GM23338 (cell line): ENCODE measurements around the gene PKP3. TPM values are rescaled to one million over a fixed set of nuclear protein-coding genes. Genes with fewer than 3 reads are reported as not detected.
A peak's percentile ranks its signal among the peaks of the same experiment; 100 is the strongest.

Experiments used
- ATAC-seq: fragments of 200-7000 bp; cut with Tn5 transposase; 3 replicates; pipeline ENCODE4 v1.9.1; 2020
- DNase-seq: peaks from one replicate; pipeline ENCODE4 v3.0.0-alpha.2; 2015; ENCODE audit warnings: low spot score
- H2AFZ ChIP-seq: fragments of 200-600 bp; sonication (generic); 2 replicates; pipeline ENCODE4 v1.8.0; 2016; ENCODE audit warnings: antibody characterized with exemption, mild to moderate bottlenecking, moderate library complexity
- H3F3A ChIP-seq: fragments of 200-600 bp; sonication (generic); replicated peaks from 2 replicates; pipeline ENCODE4 v1.8.0; 2017; ENCODE audit warnings: antibody characterized with exemption, mixed run types, low read depth
- H3K27ac ChIP-seq: fragments of 200-600 bp; sonication (generic); 2 replicates; pipeline ENCODE4 v1.6.1; 2016; ENCODE audit warnings: low read depth
- H3K27me3 ChIP-seq: fragments of 200-600 bp; sonication (generic); 2 replicates; pipeline ENCODE4 v1.8.0; 2016; ENCODE audit warnings: mild to moderate bottlenecking, mixed run types, moderate library complexity; ENCODE audit not compliant: insufficient read depth
- H3K36me3 ChIP-seq: fragments of 200-600 bp; sonication (generic); 2 replicates; pipeline ENCODE4 v1.8.0; 2016; ENCODE audit warnings: mild to moderate bottlenecking; ENCODE audit not compliant: insufficient read depth
- H3K4me1 ChIP-seq: fragments of 200-600 bp; sonication (generic); 2 replicates; pipeline ENCODE4 v1.8.0; 2016; ENCODE audit warnings: mild to moderate bottlenecking, moderate library complexity; ENCODE audit not compliant: insufficient read depth
- H3K4me2 ChIP-seq: fragments of 200-600 bp; sonication (generic); 2 replicates; pipeline ENCODE4 v1.7.1; 2017; ENCODE audit warnings: mixed run types
- H3K4me3 ChIP-seq: fragments of 200-600 bp; sonication (generic); 2 replicates; pipeline ENCODE4 v1.6.1; 2016; ENCODE audit warnings: mixed run types
- H3K79me2 ChIP-seq: fragments of 200-600 bp; sonication (generic); replicated peaks from 2 replicates; pipeline ENCODE4 v1.8.0; 2017; ENCODE audit warnings: mild to moderate bottlenecking; ENCODE audit not compliant: insufficient read depth
- H3K9me2 ChIP-seq: fragments of 200-600 bp; sonication (generic); 2 replicates; pipeline ENCODE4 v1.8.0; 2017; ENCODE audit not compliant: insufficient read depth
- H4K20me1 ChIP-seq: fragments of 200-600 bp; sonication (generic); replicated peaks from 2 replicates; pipeline ENCODE4 v1.8.0; 2017; ENCODE audit warnings: mild to moderate bottlenecking; ENCODE audit not compliant: insufficient read depth
- H3K27ac Mint-ChIP-seq: 2 replicates; pipeline ENCODE4 v1.8.0; 2020; ENCODE audit warnings: inconsistent platforms, mild to moderate bottlenecking, moderate library complexity, mixed read lengths
- H3K27me3 Mint-ChIP-seq: 3 replicates; pipeline ENCODE4 v1.8.0; 2022; ENCODE audit warnings: low read depth, mild to moderate bottlenecking, moderate library complexity, mixed read lengths, inconsistent platforms; ENCODE audit not compliant: insufficient read depth, poor library complexity
- H3K36me3 Mint-ChIP-seq: 3 replicates; pipeline ENCODE4 v1.8.0; 2021; ENCODE audit warnings: low read depth, mild to moderate bottlenecking, inconsistent platforms, moderate library complexity, mixed read lengths
- H3K4me1 Mint-ChIP-seq: 3 replicates; pipeline ENCODE4 v1.8.0; 2020; ENCODE audit warnings: mild to moderate bottlenecking, inconsistent platforms, mixed read lengths
- H3K4me3 Mint-ChIP-seq: 3 replicates; pipeline ENCODE4 v1.8.0; 2021; ENCODE audit warnings: moderate library complexity, mild to moderate bottlenecking, inconsistent platforms, mixed read lengths
- H3K9me3 Mint-ChIP-seq: 3 replicates; pipeline ENCODE4 v1.8.0; 2020; ENCODE audit warnings: moderate library complexity, mild to moderate bottlenecking, inconsistent platforms, mixed read lengths
- CREB1 ChIP-seq: fragments of 250-450 bp; sonication (Bioruptor Pico); IDR thresholded peaks from 2 replicates; pipeline ENCODE4 v1.5.0; 2020; ENCODE audit warnings: low read depth, mild to moderate bottlenecking, moderate library complexity
- EZH2 ChIP-seq: fragments of 200-600 bp; sonication (generic); IDR thresholded peaks from one replicate; pipeline ENCODE4 v1.8.0; 2017; ENCODE audit warnings: antibody characterized with exemption, mild to moderate bottlenecking, low read depth; ENCODE audit not compliant: unreplicated experiment
- POLR2AphosphoS5 ChIP-seq: IDR thresholded peaks from 2 replicates; pipeline ENCODE4 v1.6.1; 2016; ENCODE audit warnings: antibody characterized with exemption, low read depth
- ZNF462 ChIP-seq: fragments of 250-450 bp; sonication (Bioruptor Pico); IDR thresholded peaks from 2 replicates; pipeline ENCODE4 v1.5.0; 2020; ENCODE audit warnings: mild to moderate bottlenecking, moderate library complexity
- polyA plus RNA-seq: library from polyadenylated mRNA; unstranded; fragments of >200 nt; fragmentation: Nextera tagmentation; extraction: Ambion mirVana; gene quantifications from 2 replicates; pipeline ENCODE4 v1.2.1, GENCODE V29; 2016
- total RNA-seq: library from RNA; depleted of rRNA; stranded (reverse); fragments of >200 nt; shearing (Covaris generic); gene quantifications from 2 replicates; pipeline ENCODE4 v1.2.3, GENCODE V29; 2014
- TF ChIP-seq, protein P1 (sequence below), 2 experiments: fragments of 200-600 bp in 1 of 2; sonication (generic) in 1 of 2; conservative IDR thresholded peaks; 2 replicates each; pipeline versions ENCODE4 v1.5.1 to v1.6.1; 2016 to 2017; ENCODE audit warnings: antibody characterized with exemption in 2 of 2, low read depth in 2 of 2, mild to moderate bottlenecking in 2 of 2, moderate library complexity in 1 of 2

The PKP3 gene
- total and polyA plus RNA-seq, 2 experiments from 2014 or later: 7.2 to 23.0 TPM

DNA sequence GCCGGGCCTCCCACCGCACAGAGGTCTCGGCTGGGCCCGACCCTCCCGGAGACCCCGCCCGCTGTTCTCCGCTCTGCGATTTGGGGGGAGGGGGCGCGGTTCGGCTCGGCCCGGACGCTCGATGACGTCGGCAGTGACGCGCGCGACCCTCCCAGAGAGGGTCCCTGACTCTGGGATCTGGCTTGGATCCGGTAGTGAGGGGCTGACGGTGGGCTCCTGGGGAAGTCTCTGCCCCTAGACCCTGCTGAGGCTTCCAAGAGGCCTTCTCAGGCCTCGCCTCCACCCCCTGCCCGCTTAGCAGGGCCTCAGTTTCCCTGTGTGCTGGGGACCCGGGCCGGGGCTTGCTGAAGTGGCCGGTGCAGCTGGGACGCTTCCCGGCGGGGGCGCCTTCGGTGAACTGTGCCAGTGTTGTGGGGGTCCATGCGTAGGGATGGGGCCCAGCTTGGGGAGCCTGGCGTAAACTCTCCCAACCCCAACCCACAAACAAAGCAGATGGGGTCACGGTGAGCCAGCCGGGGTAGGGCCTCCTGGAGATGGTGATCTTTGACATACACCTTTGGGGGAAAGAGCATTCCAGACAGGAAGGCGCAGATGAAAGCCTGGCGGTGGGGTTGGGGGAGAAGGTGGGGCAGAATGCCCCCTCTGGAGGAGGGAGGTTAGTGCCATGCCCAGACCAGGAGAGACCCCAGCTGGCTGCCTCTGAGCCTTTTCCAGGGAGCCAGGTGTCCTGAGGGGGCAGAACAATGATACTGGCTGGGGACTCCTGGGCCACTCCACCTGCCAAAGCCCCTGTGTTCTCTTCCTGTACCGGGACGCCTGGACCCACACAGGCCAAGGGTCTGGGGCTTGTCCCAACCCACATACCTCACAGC lies 23.7 kb upstream of the PKP3 start:
- DNase-seq (peak; percentile 82), ATAC-seq (peak; percentile 44)
- H3K4me1 Mint-ChIP-seq: peaks cover 17% of the 10 kb centered on the region
- Histone ChIP-seq H3K27ac (0 out of 2 replicates have a peak overlapping the region, but pooled peaks have one; percentile 59), H3K79me2 (peaks cover 13% of the 10 kb centered on the region), H3F3A (peaks cover 30% of the 10 kb centered on the region; the same call in 1 of the 2 replicates), H3K4me1 (peaks cover 9% of the 10 kb centered on the region; the same call in 1 of the 2 replicates), H3K36me3 (peaks cover 4% of the 10 kb centered on the region), H3K9me2 (no peaks in the 10 kb centered on the region), H4K20me1 (no peaks in the 10 kb centered on the region; the same call in 1 of the 2 replicates), H2AFZ (peak overlapping the region; percentile 66; the same call in 1 of the 2 replicates), H3K4me2 (peak overlapping the region; percentile 93), H3K4me3 (peak overlapping the region; percentile 87), H3K27me3 (no peaks in the 10 kb centered on the region)
- peaks cover 14% of the 10 kb centered on the region for H3K27me3 Mint-ChIP-seq
- TF ChIP-seq, protein P1, sequence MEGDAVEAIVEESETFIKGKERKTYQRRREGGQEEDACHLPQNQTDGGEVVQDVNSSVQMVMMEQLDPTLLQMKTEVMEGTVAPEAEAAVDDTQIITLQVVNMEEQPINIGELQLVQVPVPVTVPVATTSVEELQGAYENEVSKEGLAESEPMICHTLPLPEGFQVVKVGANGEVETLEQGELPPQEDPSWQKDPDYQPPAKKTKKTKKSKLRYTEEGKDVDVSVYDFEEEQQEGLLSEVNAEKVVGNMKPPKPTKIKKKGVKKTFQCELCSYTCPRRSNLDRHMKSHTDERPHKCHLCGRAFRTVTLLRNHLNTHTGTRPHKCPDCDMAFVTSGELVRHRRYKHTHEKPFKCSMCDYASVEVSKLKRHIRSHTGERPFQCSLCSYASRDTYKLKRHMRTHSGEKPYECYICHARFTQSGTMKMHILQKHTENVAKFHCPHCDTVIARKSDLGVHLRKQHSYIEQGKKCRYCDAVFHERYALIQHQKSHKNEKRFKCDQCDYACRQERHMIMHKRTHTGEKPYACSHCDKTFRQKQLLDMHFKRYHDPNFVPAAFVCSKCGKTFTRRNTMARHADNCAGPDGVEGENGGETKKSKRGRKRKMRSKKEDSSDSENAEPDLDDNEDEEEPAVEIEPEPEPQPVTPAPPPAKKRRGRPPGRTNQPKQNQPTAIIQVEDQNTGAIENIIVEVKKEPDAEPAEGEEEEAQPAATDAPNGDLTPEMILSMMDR (conservative IDR thresholded peaks at IDR 0.05; ENCODE audit: low read depth in 2 of 2): 0 out of 4 replicates have a peak, but pooled peaks have one; percentile 4 to 6
- no peak for TF ChIP-seq ZNF462 (CRISPR knock-in tag)
- no peak for TF ChIP-seq EZH2
- TF ChIP-seq CREB1: peak; percentile 94
- peak; percentile 61; the same call in 1 of the 2 replicates for TF ChIP-seq POLR2AphosphoS5
- H3K9me3 Mint-ChIP-seq: peaks cover 12% of the 10 kb centered on the region; the same call in 1 of the 3 replicates
- H3K27ac Mint-ChIP-seq: peak overlapping the region; percentile 82; the same call in 1 of the 2 replicates
- peaks cover 30% of the 10 kb centered on the region for H3K36me3 Mint-ChIP-seq
- H3K4me3 Mint-ChIP-seq: peak overlapping the region; percentile 85
